UCSD-AML1 (cell line): Measurements from ENCODE around the gene PIP4K2A.

Experiments
- DNase-seq: peaks from one replicate; lab custom pipeline; 2025; ENCODE audit not compliant: unreplicated experiment; lab: John Stamatoyannopoulos, UW

The PIP4K2A gene

DNA sequence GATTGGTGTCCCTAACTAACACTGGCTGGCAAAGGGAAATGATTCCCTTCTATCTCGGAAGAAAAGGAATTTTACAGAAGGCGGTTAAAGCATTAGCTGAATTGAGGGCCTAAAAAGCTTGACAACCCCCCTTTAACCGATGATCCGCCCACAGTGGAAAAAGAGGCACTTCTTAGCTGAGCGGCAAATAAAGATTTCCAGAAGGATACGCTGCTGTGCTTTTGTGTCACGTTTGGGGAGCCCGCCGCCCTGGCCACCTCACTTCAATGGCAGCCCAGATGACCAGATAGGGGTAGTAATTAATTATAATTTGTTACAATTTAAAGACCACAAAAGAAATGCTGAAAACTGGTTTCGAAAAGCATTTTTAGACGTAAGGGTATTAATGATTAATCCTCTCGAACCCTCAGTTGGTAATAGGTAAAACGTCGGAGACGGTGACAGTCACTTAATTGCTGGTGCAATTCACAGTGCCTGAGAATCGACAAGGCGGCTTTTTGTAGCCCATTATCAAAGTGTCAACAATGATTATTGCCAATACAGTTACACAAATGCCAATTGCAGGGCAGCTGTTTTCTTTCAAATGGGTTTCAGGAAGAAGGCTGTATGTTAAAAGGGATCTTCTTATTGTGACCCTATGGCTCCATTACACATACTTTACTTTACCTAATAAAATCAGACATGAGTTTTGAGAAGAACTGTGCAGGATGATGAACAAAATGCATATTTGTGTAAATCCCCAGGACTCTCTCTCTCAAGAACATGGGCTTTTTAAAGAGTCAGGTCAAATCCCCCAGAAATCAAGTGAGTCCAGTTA is 154.1 kb downstream of the PIP4K2A start:
- DNase-seq = no peak

DNA sequence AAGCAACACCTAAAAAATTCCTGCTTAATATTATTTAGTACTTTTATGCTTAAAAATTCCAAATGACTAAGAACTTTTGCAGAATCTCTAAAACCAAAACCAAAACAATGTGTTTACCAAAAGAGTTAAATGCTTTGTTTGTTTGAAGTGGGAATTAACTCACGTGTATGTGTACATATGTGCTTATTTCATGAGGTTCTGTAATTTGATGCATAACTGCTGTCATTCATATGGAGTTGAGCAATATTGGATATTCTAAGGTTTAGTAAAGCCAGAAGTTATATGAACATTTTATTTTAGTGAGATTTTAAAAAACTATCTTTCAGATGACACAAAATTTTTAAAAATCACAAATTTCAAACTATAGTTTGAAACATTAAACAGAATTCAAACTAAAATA is 157.1 kb downstream of the PIP4K2A start:
- no peak for DNase-seq

GRCh38 chr10:22556774-22557173 is 157.6 kb downstream of the PIP4K2A start:
- DNase-seq = no peak

DNA sequence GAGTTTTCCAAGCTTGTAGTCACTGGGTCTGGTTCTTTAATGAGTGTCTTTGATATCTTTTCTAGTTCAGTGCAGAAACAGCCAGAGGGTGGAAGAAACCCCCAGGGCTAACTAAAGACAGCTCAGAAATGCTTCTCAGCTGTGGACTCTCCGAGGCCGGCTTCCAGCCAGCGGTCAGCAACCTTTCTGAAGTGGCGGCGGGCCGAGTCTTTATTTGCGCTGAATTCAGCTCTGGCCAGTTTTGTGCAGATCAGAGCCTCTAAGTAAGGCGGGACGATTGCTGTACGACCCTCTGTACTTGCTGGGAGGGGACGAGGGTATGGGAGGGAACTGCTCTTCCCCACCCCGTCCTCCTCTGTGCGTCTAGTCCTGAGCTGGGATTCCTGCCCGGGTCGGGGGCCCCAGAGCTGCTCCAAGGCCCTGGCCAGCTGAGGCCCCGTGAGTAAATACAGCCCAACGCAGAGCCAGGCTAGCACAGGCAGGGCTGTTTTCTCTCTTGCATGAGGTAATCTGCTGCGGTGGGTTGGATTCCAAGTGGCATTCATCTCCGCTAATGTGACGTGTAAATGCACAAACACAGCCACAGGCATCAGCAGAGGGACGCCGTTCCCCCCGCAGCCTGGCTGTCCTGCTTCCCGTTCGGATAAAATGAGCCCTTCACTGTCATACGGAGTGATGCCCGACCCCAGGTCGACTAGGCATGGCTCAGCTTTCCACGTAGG is 159.8 kb downstream of the PIP4K2A start:
- DNase-seq = no peak

- no peak for DNase-seq
Measured at GRCh38 chr10:22553452-22553995, 160.9 kb downstream of the PIP4K2A start.

DNA sequence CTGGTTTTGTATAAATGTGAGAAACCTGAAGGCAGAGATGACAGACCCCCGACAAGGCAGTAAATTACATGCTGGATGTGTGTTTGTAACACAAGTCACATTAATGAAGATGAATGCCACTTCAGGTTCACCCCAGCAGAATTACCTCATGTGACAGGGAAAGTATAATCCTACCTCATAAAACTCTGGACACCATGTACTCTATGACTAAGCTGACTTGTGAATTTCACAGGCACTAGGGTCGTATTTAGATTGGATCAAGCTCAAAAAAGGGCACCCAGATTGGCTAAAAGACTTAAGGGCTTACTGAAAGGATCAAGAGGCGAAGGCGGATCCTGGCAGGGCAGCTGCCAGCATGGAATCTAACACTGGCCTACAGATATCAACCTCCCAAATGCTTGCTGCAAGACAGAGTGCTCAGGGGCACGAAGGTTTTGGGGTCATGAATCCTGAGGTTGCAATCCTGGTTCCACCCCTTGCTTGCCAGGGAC is 161.4 kb downstream of the PIP4K2A start:
- no peak for DNase-seq

- no peak for DNase-seq
Measured at GRCh38 chr10:22551681-22552365, 162.6 kb downstream of the PIP4K2A start.

- peak; percentile 38 for DNase-seq
Measured at GRCh38 chr10:22550732-22551131, 163.6 kb downstream of the PIP4K2A start.

GRCh38 chr10:22548344-22548743 is 166.0 kb downstream of the PIP4K2A start:
- no peak for DNase-seq

GRCh38 chr10:22545643-22546042 is 168.7 kb downstream of the PIP4K2A start:
- no peak for DNase-seq

DNA sequence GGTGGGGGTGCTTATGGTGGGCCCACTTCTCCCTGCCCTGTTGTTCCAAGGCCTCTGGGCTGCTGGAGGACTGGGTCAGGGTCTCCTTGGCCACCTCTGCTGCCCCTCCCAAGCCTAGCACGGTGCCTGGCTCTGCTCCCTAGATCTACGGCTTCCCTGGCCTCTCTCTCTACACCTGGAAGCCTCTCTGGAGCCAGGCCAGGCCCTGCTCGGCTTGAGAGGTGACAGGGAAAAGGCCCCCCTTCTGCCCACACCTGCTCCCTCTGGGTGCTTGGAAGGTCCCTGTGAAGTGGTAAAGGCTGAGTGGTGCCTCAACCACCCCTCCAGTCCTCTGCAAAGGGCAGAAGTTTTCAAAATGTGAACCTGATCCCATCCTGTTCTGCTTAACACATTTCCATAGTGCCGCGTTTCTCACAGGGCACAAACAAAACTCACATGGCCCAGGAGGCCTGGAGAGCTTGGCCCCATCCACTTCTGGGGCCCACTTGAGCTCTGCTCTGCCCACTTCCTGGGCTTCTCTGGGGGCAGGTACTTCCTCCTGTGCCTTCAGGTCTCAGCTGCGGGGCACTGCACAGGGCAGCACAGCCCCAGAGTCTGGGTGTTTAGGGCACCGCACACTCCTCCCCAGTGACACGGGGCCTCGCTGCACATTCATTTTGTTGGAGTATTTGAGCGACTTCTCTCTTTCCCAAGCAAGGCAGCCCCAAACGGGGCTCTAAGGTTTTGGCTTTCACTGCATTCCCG is 169.9 kb downstream of the PIP4K2A start:
- DNase-seq = peak; percentile 20

GRCh38 chr10:22542773-22543172 is 171.6 kb downstream of the PIP4K2A start:
- DNase-seq = no peak

DNA sequence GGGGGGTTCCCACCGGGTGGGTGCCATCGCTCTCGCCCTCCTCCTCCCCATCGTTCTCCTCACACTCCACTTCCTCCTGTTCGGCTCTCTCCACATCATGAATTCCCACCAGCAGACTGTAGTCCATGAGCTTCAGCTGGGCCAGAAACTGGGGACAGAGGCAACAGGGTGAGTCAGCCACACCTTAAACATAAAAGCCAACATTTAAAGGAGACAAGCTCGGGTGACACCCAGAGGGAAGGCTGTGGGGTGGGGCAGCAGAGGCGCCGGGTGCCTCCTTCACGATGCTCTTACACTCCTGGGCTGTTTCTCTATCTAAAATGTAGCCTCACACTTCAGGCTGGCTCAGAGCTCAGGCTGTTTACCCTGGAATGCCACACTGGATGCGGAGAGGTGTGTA is 172.5 kb downstream of the PIP4K2A start:
- DNase-seq = no peak

GRCh38 chr10:22539579-22540298 is 174.6 kb downstream of the PIP4K2A start:
- no peak for DNase-seq

GRCh38 chr10:22537810-22538209 is 176.6 kb downstream of the PIP4K2A start:
- DNase-seq = no peak

- no peak for DNase-seq
Measured at GRCh38 chr10:22536620-22537019, 177.8 kb downstream of the PIP4K2A start.

GRCh38 chr10:22534849-22535604 is 179.4 kb downstream of the PIP4K2A start:
- no peak for DNase-seq

- DNase-seq = no peak
Measured at GRCh38 chr10:22531441-22531840, 182.9 kb downstream of the PIP4K2A start.

- DNase-seq = no peak
Measured at GRCh38 chr10:22531008-22531407, 183.4 kb downstream of the PIP4K2A start.
